PFSK-1 (cell line): Measurements from ENCODE around the gene HDDC3.

Source experiments
- FOXP2 ChIP-seq: optimal IDR thresholded peaks from 2 replicates; pipeline ENCODE3; 2011; ENCODE audit warnings: borderline replicate concordance, control low read depth, inconsistent platforms; ENCODE audit not compliant: insufficient read depth; ENCODE audit errors: extremely low read length, extremely low read depth
- POLR2AphosphoS5 ChIP-seq: IDR thresholded peaks from 2 replicates; pipeline ENCODE4 v1.6.1; 2012; ENCODE audit warnings: low read depth, mild to moderate bottlenecking, control low read depth, low read length, moderate library complexity
- SIN3A ChIP-seq: IDR thresholded peaks from 2 replicates; pipeline ENCODE4 v1.6.1; 2012; ENCODE audit warnings: mild to moderate bottlenecking, low read length, moderate library complexity, borderline replicate concordance; ENCODE audit not compliant: insufficient read depth
- TAF1 ChIP-seq: IDR thresholded peaks from 2 replicates; pipeline ENCODE4 v1.6.1; 2012; ENCODE audit warnings: low read length, control low read depth, borderline replicate concordance; ENCODE audit not compliant: insufficient read depth
- TF ChIP-seq, protein P1 (sequence below), 2 experiments: IDR thresholded peaks; 2 replicates each; pipeline versions ENCODE4 v1.6.1 to v1.8.0; 2011 to 2012; ENCODE audit warnings: low read depth in 2 of 2, low read length in 2 of 2, control low read depth in 1 of 2, inconsistent platforms in 1 of 2, mild to moderate bottlenecking in 1 of 2, moderate library complexity in 1 of 2; ENCODE audit not compliant: insufficient read depth in 1 of 2

The HDDC3 gene

DNA sequence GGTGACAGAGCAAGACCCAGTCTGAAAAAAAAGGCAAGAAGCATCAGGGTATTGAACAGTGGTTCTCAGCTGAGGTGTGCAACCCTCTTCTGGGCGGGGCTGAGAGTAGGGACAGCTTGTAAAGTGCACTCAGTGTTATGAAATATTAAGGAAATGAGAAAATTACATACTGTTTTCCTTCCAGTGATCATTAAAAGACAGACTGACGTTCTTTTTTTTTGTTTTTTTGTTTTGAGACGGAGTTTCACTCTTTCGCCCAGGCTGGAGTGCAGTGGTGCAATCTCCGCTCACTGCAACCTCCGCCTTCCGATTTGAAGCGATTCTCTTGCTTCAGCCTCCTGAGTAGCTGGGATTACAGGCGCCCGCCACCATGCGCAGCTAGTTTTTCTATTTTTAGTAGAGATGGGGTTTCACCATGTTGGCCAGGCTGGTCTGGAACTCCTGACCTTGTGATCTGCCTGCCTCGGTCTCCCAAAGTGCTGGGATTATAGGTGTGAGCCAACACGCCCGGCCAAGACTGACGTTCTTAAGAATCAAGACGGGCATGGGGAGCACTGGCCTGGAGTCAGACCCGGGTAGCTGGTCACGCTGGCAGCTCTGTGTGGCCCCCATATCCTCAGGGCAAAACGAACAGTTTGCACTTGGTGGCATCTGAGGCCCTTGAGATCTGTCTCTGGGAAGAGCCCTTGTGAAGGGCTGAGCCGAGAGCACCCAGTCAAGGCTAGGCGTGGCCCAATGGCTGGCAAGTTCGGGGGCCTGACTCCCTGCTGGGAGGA lies 17.9 kb downstream of the HDDC3 start:
- TF ChIP-seq SIN3A (no peak), TAF1 (no peak), POLR2AphosphoS5 (no peak), FOXP2 (no peak)
- TF ChIP-seq, protein P1, sequence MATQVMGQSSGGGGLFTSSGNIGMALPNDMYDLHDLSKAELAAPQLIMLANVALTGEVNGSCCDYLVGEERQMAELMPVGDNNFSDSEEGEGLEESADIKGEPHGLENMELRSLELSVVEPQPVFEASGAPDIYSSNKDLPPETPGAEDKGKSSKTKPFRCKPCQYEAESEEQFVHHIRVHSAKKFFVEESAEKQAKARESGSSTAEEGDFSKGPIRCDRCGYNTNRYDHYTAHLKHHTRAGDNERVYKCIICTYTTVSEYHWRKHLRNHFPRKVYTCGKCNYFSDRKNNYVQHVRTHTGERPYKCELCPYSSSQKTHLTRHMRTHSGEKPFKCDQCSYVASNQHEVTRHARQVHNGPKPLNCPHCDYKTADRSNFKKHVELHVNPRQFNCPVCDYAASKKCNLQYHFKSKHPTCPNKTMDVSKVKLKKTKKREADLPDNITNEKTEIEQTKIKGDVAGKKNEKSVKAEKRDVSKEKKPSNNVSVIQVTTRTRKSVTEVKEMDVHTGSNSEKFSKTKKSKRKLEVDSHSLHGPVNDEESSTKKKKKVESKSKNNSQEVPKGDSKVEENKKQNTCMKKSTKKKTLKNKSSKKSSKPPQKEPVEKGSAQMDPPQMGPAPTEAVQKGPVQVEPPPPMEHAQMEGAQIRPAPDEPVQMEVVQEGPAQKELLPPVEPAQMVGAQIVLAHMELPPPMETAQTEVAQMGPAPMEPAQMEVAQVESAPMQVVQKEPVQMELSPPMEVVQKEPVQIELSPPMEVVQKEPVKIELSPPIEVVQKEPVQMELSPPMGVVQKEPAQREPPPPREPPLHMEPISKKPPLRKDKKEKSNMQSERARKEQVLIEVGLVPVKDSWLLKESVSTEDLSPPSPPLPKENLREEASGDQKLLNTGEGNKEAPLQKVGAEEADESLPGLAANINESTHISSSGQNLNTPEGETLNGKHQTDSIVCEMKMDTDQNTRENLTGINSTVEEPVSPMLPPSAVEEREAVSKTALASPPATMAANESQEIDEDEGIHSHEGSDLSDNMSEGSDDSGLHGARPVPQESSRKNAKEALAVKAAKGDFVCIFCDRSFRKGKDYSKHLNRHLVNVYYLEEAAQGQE (IDR thresholded peaks at IDR 0.05; ENCODE audit: insufficient read depth in 1 of 2, low read depth in 2 of 2, low read length in 2 of 2): no peak

DNA sequence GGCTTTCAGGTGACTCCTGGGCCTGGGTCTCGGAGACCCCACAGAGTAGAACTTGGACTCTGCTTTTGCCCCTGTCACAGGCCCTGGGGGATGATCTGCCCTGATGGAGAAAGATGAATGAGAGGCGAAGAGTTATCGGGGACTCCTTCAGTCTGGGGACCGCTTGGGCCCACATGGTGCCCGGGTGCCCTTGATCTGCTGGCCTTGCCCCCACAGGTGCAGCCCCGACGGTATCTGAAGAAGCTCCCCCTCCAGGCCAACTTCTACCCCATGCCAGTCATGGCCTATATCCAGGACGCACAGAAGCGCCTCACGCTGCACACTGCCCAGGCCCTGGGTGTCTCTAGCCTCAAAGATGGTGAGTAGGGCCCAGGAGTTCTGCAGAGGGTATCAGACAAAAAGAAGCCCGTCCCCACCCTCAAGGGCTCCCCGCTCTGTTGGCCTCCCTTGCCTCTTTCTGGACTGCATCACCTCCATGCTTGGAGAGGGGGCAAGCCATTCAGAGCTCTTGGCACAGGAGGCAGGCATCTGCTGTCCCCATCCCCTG lies 18.9 kb downstream of the HDDC3 start:
- TF ChIP-seq SIN3A (no peak), FOXP2 (no peak), POLR2AphosphoS5 (no peak), TAF1 (no peak)
- TF ChIP-seq, protein P1 (IDR thresholded peaks at IDR 0.05; ENCODE audit: insufficient read depth in 1 of 2, low read depth in 2 of 2, low read length in 2 of 2): no peak

DNA sequence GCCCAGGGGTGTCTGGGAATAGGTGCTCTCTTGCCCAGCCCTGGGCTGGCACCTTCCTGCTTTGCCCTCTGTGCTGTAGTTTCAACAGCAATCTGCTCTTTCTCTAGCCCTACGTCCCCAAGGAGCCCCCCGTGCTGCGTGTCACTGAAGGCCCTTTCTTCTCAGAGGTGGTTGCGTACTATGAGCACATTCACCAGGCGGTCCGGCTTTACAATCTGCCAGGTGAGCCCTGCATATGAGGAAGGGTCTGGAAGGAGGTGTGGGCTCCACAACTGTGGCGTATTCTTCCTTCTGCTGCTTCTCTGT lies 19.6 kb downstream of the HDDC3 start:
- TF ChIP-seq SIN3A (no peak), TAF1 (no peak), FOXP2 (no peak), POLR2AphosphoS5 (no peak)
- TF ChIP-seq, protein P1 (IDR thresholded peaks at IDR 0.05; ENCODE audit: insufficient read depth in 1 of 2, low read depth in 2 of 2, low read length in 2 of 2): no peak

DNA sequence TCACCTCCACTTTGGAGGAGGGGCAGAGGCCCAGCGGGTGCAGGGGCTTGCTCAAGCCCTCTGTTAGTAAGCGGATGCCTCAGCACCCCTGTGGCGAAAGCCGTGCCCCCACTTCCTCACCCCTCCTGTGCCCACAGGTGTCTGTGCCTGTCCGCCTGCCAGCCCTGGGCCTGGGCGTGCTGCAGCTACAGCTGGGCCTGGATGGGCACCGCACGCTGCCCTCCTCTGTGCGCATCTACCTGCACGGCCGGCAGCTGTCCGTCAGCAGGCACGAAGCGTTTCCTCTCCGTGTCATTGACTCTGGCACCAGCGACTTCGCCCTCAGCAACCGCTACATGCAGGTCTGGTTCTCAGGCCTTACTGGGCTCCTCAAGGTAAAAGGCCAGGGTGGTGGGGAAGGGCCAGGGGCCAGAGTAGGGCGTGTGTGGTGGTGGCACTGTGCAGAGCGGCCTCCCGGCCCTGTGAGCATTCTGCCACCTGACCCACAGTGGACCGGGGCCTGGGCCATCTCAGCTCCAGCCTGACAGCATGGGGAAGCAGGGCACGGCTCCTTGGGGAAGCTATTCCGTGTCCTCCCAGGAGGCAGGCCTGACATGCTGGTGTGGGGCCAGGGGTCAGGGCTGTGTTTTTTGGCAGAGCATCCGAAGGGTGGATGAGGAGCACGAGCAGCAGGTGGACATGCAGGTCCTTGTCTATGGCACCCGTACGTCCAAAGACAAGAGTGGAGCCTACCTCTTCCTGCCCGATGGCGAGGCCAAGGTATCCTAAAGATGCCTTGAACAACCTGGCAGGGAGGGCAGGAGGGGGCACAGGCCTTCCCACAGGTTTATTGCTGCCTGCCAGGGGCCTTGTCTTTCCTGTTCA lies 20.2 kb downstream of the HDDC3 start:
- TF ChIP-seq POLR2AphosphoS5: no peak
- no peak for TF ChIP-seq FOXP2

DNA sequence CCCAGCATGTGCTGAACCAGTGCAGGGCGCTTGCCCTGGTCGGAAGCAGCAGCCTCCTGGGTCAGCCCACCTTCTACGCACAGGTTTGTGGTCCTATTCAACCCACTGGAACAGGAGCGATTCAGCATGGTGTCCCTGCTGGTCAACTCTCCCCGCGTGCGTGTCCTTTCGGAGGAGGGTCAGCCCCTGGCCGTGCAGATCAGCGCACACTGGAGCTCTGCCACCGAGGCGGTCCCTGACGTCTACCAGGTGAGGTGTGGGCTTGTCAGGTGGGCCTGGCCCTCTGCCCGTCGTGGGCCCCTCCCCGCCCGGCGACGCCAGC lies 21.1 kb downstream of the HDDC3 start:
- TF ChIP-seq, protein P1 (IDR thresholded peaks at IDR 0.05; ENCODE audit: insufficient read depth in 1 of 2, low read depth in 2 of 2, low read length in 2 of 2): no peak
